ENCODE measurements around the gene KRTAP16-1.
"Not testable (repeated sequence)": the region's sequence is repeated elsewhere in the genome, so short reads cannot be mapped to it uniquely, and the experiment has no call there.

KRTAP16-1 gene

DNA sequence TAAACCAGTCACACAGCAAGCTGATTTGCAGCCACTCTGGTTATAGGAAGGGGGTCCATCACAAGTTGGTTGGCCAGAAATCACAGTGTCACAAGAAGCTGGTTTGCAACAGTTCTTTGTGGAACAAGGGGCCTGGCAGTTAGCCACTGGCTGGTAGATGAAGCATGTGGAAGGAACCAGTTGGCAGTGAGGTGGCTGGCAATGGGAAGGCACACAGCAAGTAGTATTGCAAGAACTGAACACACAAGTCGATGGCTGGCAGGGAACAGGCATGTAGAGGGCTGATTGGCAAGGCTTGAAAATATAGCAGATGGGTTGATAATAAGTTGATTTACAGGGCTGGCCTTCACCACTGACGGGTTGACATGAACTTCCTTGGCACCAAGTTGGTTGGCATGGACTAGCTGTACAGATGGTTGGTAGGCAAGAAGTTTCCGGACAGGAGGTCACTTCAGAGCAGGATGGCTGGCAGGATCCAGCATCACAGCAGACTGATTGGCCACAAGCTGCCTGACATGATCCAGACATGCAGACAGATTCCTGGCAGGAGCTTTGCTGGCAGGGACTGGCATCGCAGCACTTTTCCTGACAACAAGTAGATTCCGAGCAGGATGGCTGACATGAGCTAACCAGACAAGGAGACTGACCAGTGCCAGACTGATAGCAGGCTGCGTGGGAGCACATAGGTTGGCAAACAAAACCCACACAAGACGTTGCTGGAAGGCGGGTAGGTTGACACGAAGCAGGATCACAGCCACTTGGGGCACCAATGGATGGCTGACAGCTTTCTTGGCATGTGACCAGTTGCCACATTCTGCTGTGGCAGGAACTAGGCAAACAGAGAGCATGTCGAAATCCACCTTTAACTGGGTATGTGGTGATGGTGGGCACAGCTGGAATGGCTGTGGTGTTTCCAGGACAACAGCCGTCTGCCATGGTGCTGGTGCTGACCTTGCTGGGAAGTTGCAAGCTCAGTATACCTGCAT is 6.9 kb downstream of the KRTAP16-1 start, which contains the start of gene KRTAP29-1:
KRTAP29-1 (minus strand) TSS at position 936 of the 986 bp plus-strand sequence; CDS start at position 936, 0 bp downstream.
- DNase-seq, result no peak

DNA sequence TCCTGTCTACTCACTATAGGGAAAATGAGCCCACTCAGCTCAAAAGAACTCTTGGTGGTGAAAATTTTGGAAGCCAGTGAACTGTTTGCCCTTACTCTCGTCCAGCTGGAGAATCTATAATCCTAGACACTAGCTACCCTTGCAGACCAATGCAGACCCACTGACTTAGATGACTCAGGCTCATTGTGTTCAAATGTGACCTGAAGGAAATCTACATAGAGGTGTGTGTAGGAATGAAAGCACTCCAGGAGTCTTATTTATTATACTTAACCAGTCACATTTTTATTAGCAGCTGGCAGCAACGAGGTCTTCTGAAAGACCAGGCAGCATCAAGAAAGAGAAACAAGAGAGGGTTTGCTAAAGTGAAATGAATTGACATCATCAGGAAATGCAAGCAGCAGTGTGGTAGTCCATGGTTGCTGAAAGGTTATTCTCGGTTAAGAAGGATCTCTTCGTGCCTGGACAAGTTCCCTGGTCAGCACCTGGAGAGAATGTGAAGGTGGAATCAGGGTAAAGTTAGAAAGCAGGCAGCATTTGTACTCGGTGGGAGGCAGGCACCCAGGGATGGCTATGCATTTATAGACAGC is 7.8 kb downstream of the KRTAP16-1 start:
- no peak for DNase-seq

DNA sequence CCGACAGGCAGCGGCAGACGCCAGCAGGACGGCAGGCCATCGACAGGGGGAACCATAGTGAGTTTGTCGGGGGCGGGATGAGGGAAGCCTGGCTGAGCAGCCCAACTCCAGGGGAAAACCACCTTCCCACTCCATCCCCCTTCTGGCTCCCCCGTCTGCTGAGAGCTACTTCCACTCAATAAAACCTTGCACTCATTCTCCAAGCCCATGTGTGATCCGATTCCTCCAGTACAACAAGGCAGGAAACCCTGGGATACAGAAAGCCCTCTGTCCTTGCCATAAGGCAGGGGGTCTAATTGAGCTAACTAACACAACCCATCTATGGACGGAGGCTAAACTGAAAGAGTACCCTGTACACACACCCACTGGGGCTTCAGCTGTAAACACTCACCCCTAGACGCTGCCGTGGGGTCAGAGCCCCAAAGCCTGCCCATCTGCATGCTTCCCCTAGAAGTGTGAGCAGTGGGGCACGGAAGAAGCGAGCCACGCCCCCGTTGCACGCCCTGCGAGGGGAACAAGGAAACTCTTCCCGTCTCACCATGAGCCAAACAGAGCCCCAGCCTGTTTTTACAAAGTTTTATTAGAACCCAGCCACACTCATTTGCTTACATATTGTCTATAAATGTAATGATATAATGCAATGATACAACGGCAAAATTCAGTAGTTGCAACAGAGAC is 10.5 kb downstream of the KRTAP16-1 start:
- no peak for DNase-seq

DNA sequence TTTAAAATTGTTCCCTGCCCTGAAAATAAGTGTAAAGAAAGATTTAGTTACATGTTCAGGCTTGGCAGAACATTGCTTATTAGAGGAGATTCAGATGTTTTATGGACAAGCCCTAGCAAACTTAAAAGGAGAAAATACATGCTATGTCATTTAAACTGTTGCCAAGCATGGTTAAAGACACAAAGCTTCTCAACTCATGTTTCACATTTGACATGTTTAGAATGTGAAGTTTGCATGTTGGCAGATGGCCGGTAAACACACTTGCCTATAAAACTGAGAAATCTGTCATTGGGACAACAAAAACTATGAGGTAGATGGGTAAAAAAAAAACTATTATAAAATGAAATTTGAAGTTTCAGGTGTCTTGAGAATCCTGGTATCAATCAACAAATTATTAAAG is 12.3 kb downstream of the KRTAP16-1 start:
- DNase-seq, result no peak

DNA sequence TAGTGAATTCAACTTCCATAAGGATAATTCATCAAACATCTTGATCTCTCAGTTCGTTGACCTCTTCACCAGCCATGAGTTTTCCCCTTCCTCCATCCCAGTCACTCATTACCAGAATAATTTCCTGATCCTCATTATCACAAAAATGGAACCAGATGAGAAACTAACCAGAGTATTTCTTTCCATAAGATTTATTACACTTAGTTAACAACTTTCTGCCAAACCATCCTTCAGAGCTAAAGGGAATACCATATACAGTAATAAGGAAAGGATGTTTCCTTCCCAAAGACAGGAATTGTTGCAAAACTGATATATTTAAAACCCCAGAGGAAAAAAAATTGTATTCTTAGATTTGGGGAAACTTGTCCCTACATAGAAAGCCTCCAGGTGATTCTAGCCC is 15.1 kb downstream of the KRTAP16-1 start:
- no peak for DNase-seq

DNA sequence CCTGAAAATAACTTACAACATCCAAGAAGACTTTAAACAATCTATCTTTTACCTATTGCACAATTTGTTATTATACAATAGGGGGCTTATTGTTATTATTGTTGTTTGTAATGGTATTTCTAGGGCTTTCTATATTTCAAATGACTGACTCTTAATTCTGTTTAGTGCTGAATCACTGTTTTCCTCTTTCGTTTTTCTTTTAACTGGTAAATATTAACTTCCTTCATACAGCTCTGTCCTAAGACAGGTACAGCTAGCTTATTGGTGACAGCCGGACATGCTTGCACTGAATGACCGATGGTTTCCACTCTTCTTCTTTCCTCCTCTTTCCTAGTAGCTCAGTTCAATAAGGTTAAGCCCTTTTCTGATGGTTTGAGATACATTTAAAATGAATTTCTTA is 22.1 kb downstream of the KRTAP16-1 start:
- DNase-seq, result no peak

DNA sequence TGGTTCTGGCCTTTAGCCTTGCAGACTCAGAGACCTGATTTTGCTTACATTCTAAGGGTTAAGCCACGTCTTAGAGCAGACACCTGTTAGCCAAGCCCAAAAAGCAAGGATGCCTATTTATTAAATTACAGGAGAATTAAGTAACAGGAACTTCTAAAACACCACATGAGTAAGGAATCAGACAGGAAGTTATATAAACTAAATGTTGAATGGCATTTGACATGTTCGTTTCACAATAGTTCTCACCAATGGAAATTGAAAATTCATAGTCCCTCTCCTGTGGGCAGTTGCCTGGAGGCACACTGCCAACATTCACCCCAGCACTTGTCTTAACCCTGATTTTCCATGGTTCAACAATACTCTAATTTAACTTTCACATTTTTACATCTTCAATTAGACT is 24.6 kb downstream of the KRTAP16-1 start:
- no peak for DNase-seq

DNA sequence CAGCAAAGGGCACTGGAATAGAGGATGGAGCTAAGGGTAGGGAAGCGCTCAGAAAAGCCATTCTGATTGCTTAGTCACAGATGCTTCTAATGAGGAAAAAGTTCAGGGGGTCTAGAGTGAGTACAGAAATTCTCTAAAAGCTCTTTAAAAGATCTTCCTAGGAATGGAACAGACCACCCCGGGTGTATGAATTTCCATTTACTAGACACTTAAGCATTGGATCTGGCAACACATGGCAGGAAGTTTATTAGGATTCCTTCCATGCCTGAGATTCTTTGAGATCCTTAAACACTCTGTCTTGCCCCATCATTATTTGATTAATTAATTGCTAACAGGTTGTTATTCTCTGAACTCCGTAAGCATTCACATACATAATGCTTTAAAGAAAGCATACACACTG is 25.1 kb downstream of the KRTAP16-1 start:
- DNase-seq, result no peak

DNA sequence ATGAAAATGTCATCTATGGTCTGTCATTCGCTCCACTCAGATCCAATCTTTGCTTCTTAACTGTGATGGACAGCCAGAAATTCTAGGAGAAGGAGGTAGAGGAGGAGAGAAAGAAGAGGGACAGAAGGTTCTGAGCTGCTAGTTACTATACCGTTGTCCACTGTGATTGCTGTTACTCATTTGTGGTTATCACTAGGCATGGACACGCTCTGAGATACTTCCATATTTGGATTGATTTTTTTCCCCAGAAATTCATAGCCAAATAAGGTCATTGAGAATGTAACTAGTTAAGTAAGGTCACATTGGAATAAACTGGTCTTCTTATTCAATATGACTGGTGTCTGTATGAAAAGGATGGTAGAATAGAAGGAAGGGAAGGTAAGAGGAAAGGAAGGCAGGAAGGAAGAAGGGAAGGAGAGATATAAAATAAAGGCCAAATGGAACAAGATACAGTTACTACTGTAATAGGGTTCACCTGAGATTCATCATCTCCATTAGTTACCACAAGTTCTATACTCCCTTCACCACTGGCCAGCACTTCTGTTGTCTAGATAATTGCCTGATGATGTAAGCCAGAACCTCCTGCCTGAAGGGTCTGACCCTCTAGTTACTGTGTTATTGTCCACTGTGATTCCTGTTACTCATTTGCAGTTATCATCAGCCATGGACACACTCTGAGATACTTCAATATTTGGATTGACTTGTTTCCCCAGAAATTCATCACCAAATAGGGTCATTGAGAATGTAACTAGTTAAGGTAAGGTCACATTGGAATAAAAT is 30.7 kb downstream of the KRTAP16-1 start:
- DNase-seq, result no peak

DNA sequence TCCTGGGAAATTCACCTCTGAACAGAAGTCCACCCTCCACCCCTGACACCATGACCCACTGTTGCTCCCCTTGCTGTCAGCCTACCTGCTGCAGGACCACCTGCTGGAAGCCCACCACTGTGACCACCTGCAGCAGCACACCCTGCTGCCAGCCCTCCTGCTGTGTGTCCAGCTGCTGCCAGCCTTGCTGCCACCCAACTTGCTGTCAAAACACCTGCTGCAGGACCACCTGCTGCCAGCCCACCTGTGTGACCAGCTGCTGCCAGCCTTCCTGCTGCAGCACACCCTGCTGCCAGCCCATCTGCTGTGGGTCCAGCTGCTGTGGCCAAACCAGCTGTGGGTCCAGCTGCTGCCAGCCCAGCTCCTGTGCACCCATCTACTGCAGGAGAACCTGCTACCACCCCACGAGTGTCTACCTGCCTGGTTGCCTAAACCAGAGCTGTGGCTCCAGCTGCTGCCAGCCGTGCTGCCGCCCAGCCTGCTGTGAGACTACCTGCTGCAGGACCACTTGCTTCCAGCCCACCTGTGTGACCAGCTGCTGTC is 33.4 kb downstream of the KRTAP16-1 start, which contains the start of gene KRTAP9-7:
KRTAP9-7 (plus strand) TSS at position 51 of the 543 bp plus-strand sequence; CDS start at position 51, 0 bp downstream.
- not testable (repeated sequence) for DNase-seq

DNA sequence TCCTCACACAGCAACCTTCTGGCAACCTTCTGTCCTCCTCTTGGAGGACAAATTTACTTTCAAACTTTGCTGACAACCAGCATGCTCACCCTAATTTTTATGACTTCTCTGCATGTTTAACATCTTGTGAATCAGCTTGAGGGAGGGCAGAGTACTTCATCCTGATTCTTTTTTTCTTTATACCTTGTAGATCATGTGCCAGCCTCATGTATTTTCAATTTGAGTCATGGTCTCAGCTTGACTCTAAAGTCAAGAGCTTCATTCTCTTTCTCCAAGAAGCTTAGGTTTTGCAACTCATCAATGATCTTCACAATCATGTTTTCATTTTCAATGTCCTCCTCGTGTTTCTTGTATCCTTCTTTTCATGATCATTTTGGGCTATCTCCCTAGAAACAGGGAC is 37.3 kb downstream of the KRTAP16-1 start:
- no peak for DNase-seq

DNA sequence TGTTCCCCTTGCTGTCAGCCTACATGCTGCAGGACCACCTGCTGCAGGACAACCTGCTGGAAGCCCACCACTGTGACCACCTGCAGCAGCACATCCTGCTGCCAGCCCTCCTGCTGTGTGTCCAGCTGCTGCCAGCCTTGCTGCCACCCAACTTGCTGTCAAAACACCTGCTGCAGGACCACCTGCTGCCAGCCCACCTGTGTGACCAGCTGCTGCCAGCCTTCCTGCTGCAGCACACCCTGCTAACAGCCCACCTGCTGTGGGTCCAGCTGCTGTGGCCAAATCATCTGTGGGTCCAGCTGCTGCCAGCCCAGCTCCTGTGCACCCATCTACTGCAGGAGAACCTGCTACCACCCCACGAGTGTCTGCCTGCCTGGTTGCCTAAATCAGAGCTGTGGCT is 37.8 kb downstream of the KRTAP16-1 start:
- not testable (repeated sequence) for DNase-seq

DNA sequence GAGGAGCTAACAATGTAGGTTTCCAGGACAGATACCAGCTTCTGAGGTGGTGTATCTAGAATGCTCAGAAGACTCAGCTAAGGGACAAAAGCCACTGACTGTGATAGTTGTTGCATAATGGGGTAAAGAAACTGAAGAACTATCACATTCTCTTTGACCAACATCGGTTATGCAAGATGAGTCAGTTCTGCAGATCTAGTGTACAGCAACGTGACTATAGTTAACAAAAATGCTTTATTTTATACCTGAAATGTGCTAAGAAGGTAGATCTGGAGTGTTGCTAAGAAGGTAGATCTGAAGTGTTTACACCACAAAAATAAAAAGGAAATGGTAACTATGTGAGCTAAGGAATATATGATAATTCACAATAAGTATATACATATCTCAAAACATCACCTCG is 41.4 kb downstream of the KRTAP16-1 start:
- DNase-seq, result no peak

DNA sequence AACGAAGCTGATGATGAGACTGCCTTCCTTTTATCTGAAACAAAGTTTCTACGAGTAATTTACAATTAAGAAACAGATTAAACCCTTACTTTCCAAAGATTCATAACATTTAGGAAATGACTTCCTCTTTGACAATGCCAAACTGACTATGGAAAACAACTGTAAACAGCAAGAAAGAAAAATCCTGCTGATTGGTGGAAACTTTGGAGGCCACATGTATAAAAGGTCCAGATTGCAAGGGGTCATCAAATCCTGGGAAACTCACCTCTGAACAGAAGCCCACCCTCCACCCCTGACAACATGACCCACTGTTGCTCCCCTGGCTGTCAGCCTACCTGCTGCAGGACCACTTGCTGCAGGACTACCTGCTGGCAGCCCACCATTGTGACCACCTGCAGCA is 44.0 kb downstream of the KRTAP16-1 start, which contains the start of gene KRTAP9-6:
KRTAP9-6 (plus strand) TSS at position 301 of the 400 bp plus-strand sequence; CDS start at position 301, 0 bp downstream.
- DNase-seq, result no peak

DNA sequence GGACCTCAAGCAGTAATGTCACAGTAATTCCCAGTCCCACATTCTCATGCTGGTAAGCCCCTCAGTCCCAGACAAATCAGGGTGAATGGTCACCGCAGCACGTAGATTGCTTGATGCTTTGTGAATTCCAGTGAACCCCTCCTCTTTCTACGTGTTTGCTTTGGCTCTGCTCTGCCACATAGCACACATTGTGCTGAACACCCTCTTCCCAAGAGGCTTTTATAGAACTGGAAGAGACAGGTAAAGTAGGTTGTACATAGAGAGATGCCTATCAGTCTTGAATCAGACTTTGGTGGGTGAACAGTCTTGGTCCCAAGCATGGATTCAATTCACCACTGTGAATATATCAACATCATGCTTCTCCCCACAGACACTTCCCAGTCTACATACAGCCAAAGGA is 44.5 kb downstream of the KRTAP16-1 start:
- DNase-seq, result no peak

DNA sequence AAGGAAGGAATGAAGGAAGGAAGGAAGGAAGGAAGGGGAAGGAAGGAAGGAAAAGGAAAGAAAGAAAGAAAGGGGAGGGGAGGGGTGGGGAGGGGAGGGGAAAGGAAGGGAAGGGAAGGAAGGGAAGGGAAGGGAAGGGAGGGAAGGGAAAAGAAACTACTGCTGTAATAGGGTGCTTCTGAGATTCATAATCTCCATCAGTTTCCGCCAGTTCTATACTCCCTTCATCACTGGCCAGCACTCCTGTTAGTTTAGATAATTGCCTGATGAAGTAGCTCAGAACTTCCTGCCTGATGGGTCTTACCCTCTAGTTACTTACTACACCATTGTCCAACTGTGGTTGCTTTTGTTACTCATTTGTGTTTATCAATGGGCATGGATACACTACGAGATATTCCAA is 45.9 kb downstream of the KRTAP16-1 start:
- DNase-seq, result no peak

DNA sequence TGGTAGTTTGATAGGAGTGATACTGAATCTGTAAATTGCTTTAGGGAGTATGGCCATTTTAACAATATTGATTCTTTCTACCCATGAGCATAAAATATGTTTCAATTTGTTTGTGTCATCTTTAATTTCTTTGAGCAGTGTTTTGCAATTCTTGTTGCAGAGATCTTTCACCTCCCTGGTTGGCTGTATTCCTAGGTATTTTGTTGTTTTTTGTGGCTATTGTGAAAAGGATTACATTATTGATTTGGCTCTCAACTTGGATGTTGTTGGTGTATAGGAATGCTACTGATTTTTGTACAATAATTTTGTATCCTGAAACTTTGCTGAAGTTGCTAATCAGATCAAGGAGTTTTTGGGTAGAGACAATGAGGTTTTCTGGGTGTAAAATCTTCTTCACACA is 50.7 kb downstream of the KRTAP16-1 start:
- DNase-seq, result no peak

All from COR-L47 (cell line).